ENCODE results near the gene SSTR5. TPM values are rescaled to one million over a fixed set of nuclear protein-coding genes. Genes with fewer than 3 reads are reported as not detected.

Gene SSTR5
- total RNA-seq, 1 experiment from 2014 or later = not detected

DNA sequence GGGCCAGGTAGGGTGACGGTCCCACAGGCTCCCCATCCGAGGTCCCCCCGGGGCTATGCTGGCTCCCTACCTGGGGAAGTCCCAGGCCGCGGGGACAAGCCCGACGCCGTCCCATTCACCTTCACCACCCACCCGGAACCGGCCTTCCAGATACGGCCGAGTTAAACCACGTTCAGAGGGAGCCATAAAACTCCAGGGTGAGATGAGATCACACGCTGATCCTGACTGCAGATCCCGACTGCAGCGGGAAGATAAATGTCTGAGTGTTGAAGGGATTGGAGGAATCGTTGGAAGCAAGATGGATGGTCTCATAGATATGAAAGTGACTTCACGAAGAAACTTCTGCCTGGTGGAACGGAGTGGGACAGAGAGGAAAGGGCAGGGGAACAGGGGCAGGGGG lies 37.1 kb downstream of the SSTR5 start:
- Histone ChIP-seq H3K27me3 (replicated peaks) (peaks cover 88% of the 10 kb centered on the region), H3K27ac (no peak overlapping the region), H3K9me3 (replicated peaks) (no peaks in the 10 kb centered on the region), H3K4me3 (no peak overlapping the region), H3K36me3 (no peaks in the 10 kb centered on the region), H3K4me1 (replicated peaks) (no peaks in the 10 kb centered on the region)
- DNase-seq (ENCODE audit: low read depth in 1 of 2, low spot score in 2 of 2) = no peak

- Histone ChIP-seq H3K4me3 (no peak overlapping the region), H3K27me3 (replicated peaks) (peaks cover 83% of the 10 kb centered on the region), H3K27ac (no peak overlapping the region), H3K4me1 (replicated peaks) (no peaks in the 10 kb centered on the region), H3K36me3 (no peaks in the 10 kb centered on the region), H3K9me3 (replicated peaks) (no peaks in the 10 kb centered on the region)
- DNase-seq (ENCODE audit: low read depth in 1 of 2, low spot score in 2 of 2) = no peak
These were observed 40.1 kb downstream of the SSTR5 start for GRCh38 chr16:1112506-1113184.

GRCh38 chr16:1113489-1113888 lies 40.9 kb downstream of the SSTR5 start:
- no peak overlapping the region for H3K4me3 ChIP-seq
- H3K36me3 ChIP-seq = no peaks in the 10 kb centered on the region
- H3K27me3 ChIP-seq (replicated peaks) = peaks cover 83% of the 10 kb centered on the region
- H3K4me1 ChIP-seq (replicated peaks) = no peaks in the 10 kb centered on the region
- no peak for DNase-seq (ENCODE audit: low read depth in 1 of 2, low spot score in 2 of 2)
- no peaks in the 10 kb centered on the region for H3K9me3 ChIP-seq (replicated peaks)
- H3K27ac ChIP-seq = no peak overlapping the region

DNA sequence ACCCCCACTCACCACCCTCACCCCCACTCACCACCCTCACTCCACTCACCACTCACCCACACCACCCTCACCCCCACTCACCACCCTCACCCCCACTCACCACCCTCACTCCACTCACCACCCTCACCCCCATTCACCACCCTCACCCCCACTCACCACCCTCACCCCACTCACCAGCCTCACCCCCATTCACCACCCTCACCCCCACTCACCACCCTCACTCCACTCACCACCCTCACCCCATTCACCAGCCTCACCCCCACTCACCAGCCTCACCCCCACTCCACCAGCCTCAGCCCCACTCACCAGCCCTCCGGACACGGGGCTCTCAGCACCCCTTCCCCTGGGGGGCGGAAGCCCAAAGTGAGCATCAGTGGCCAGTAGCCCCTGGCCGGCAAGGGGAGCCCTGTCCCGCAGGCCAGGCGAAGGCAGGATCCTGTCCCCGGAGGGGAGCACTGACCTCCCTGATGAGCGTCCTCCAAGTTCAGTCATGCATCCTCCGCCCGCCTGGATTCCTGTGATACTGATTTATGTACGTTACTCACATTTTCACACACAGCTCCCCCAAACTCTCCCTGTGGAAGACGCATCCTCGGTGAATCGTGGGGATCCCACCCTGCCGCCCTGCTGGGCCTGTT lies 41.5 kb downstream of the SSTR5 start:
- Histone ChIP-seq H3K4me3 (no peak overlapping the region), H3K27me3 (replicated peaks) (peaks cover 83% of the 10 kb centered on the region), H3K4me1 (replicated peaks) (no peaks in the 10 kb centered on the region), H3K36me3 (no peaks in the 10 kb centered on the region), H3K9me3 (replicated peaks) (no peaks in the 10 kb centered on the region), H3K27ac (no peak overlapping the region)
- no peak for DNase-seq (ENCODE audit: low read depth in 1 of 2, low spot score in 2 of 2)

DNA sequence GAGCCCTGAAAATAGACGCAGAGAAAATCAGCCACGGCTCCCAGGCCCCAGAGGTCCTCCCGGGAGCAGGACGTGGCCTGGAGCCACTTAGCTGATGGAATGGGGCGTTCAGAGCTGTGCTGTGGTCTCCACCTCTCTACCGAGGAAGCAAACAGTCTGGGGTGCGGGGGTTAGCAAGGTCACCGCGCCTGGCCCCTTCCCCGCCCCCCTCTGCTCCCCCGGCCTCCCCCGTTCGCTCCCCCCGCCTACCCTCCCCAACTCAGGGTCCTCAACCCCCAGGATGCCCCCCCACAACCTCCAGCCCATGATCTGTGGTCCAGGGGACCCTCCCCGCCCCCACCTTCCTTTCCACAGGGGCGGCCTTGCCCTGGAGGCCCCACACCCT lies 44.1 kb downstream of the SSTR5 start:
- Histone ChIP-seq H3K27me3 (replicated peaks) (peaks cover 85% of the 10 kb centered on the region), H3K9me3 (replicated peaks) (no peaks in the 10 kb centered on the region), H3K4me3 (no peak overlapping the region), H3K36me3 (no peaks in the 10 kb centered on the region), H3K27ac (no peak overlapping the region), H3K4me1 (replicated peaks) (no peaks in the 10 kb centered on the region)
- DNase-seq (ENCODE audit: low read depth in 1 of 2, low spot score in 2 of 2) = no peak

DNA sequence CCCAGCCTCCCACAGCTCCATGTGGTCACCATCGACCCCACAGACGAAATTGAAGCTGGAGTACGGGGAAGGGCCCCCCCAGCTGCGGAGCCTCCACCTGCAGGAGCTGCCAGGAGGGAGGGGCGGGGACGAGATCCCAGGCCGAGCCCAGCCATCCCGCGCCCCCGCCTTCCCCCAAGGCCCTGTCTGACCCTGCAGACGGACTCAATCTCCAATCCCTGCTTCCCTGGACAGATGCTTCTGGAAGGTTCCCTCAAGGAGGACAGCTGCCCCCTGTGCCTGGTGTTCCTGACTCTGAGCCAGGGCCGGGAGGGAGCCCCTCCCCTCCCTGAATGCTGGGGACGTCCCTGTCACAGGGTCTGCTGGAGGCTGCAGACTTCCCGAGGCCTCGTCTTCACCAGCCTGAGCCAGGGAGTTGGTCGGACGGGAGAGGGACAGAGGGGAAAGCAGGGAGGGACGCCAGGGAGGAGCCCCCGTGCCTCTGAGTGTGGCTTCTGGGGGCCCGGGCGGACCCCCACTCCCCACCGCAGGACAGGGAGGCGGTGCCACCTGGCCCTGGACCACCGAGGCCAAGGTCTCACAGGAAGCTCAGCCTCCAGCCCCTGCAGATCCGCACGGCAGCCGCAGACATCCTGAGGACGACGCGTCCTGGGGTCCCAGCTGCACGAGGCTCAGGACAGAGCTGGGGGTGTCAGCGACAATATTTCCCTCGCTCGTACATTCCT lies 44.8 kb downstream of the SSTR5 start:
- Histone ChIP-seq H3K27ac (no peak overlapping the region), H3K9me3 (replicated peaks) (no peaks in the 10 kb centered on the region), H3K4me1 (replicated peaks) (no peaks in the 10 kb centered on the region), H3K27me3 (replicated peaks) (peaks cover 85% of the 10 kb centered on the region), H3K36me3 (no peaks in the 10 kb centered on the region), H3K4me3 (no peak overlapping the region)
- no peak for DNase-seq (ENCODE audit: low read depth in 1 of 2, low spot score in 2 of 2)

DNA sequence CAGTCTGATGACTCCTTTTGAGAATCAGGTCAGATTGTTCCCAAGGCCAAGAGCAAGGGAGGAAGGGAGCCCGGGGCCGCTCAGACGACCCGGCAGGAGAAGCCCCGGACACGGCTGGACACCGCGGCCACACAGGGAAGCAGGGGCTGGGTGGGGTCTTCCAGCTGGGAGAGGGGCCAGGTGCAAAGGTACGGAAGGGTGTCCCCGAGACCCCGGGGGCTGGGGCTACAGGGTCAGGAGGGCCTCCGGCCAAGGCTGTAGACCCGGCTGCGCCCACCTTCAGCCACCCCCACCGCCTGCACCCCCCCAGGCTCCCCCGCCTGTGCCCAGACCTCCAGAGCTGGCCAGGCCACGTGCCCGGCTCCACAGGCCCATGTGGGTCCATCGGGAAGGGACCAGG lies 45.4 kb downstream of the SSTR5 start:
- Histone ChIP-seq H3K4me1 (replicated peaks) (no peaks in the 10 kb centered on the region), H3K27ac (no peak overlapping the region), H3K4me3 (no peak overlapping the region), H3K36me3 (no peaks in the 10 kb centered on the region), H3K9me3 (replicated peaks) (no peaks in the 10 kb centered on the region), H3K27me3 (replicated peaks) (peaks cover 85% of the 10 kb centered on the region)
- no peak for DNase-seq (ENCODE audit: low read depth in 1 of 2, low spot score in 2 of 2)

- Histone ChIP-seq H3K36me3 (no peaks in the 10 kb centered on the region), H3K27me3 (replicated peaks) (peaks cover 88% of the 10 kb centered on the region), H3K27ac (no peak overlapping the region), H3K9me3 (replicated peaks) (no peaks in the 10 kb centered on the region), H3K4me1 (replicated peaks) (no peaks in the 10 kb centered on the region), H3K4me3 (no peak overlapping the region)
- no peak for DNase-seq (ENCODE audit: low read depth in 1 of 2, low spot score in 2 of 2)
These were observed 46.6 kb downstream of the SSTR5 start for GRCh38 chr16:1119129-1119528.

GRCh38 chr16:1119766-1120576 lies 47.4 kb downstream of the SSTR5 start:
- no peak for DNase-seq (ENCODE audit: low read depth in 1 of 2, low spot score in 2 of 2)
- Histone ChIP-seq H3K36me3 (no peaks in the 10 kb centered on the region), H3K27me3 (replicated peaks) (peaks cover 88% of the 10 kb centered on the region), H3K9me3 (replicated peaks) (no peaks in the 10 kb centered on the region), H3K4me1 (replicated peaks) (no peaks in the 10 kb centered on the region), H3K27ac (no peak overlapping the region), H3K4me3 (no peak overlapping the region)

DNA sequence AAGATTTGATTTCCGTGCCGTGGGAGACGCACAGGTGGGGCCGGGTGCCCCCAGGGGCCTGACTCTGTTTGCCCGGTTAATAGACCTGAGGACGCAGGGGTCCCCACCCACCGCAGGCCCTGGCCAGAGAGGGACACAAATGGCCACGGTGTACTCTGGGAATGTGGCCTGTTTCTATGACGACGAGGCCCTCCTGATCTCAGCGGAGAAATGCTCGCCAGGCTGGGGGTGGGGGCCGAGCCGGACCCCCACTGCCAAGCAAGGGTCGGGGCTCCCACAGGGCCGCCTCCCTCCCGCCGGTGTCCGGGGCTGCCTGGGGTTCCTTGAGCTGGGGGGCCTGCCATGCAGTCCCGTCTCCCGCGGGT lies 48.0 kb downstream of the SSTR5 start:
- Histone ChIP-seq H3K36me3 (no peaks in the 10 kb centered on the region), H3K9me3 (replicated peaks) (no peaks in the 10 kb centered on the region), H3K4me1 (replicated peaks) (no peaks in the 10 kb centered on the region), H3K27ac (no peak overlapping the region), H3K27me3 (replicated peaks) (peaks cover 92% of the 10 kb centered on the region), H3K4me3 (no peak overlapping the region)
- DNase-seq (ENCODE audit: low read depth in 1 of 2, low spot score in 2 of 2) = no peak

- H3K27me3 ChIP-seq (replicated peaks) = peaks cover 95% of the 10 kb centered on the region
- H3K4me1 ChIP-seq (replicated peaks) = no peaks in the 10 kb centered on the region
- no peaks in the 10 kb centered on the region for H3K9me3 ChIP-seq (replicated peaks)
- H3K27ac ChIP-seq = no peak overlapping the region
- H3K4me3 ChIP-seq = no peak overlapping the region
- no peak for DNase-seq (ENCODE audit: low read depth in 1 of 2, low spot score in 2 of 2)
- H3K36me3 ChIP-seq = no peaks in the 10 kb centered on the region
These were observed 48.5 kb downstream of the SSTR5 start for GRCh38 chr16:1121009-1121408.

GRCh38 chr16:1121601-1122397 lies 49.3 kb downstream of the SSTR5 start:
- no peak for DNase-seq (ENCODE audit: low read depth in 1 of 2, low spot score in 2 of 2)
- H3K36me3 ChIP-seq = no peaks in the 10 kb centered on the region
- no peak overlapping the region for H3K4me3 ChIP-seq
- no peaks in the 10 kb centered on the region for H3K9me3 ChIP-seq (replicated peaks)
- peaks cover 94% of the 10 kb centered on the region for H3K27me3 ChIP-seq (replicated peaks)
- H3K4me1 ChIP-seq (replicated peaks) = no peaks in the 10 kb centered on the region
- no peak overlapping the region for H3K27ac ChIP-seq

DNA sequence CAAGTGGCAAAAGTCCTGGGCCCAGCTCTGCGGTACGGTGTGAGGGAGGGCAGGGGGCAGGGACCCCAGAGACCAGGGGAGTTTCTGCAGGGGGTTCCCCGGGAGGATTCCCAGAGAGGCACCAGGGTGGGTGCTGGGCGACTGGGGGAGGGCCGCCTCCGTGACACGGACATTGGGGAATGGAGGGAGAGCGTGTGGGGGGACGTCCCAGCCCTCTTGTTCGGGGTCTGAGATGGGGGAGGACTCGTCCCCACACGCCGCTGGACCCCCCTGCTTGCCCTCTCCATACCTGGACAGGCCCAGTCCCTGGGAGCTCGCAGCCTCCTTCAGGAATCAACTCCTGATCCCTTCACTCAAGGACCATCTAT lies 49.8 kb downstream of the SSTR5 start:
- H3K9me3 ChIP-seq (replicated peaks) = no peaks in the 10 kb centered on the region
- DNase-seq (ENCODE audit: low read depth in 1 of 2, low spot score in 2 of 2) = no peak
- H3K4me1 ChIP-seq (replicated peaks) = no peaks in the 10 kb centered on the region
- H3K27ac ChIP-seq = no peak overlapping the region
- no peak overlapping the region for H3K4me3 ChIP-seq
- peaks cover 92% of the 10 kb centered on the region for H3K27me3 ChIP-seq (replicated peaks)
- no peaks in the 10 kb centered on the region for H3K36me3 ChIP-seq
